Endothelial cell of umbilical vein (primary cell): Measurements from ENCODE around the gene RGSL1. TPM values are rescaled to one million over a fixed set of nuclear protein-coding genes. Genes with fewer than 3 reads are reported as not detected.

Experiments
- BruUV-seq: library from RNA; stranded (reverse); fragments of 400-500 nt; replicated peaks from 2 replicates; lab custom pipeline; 2021; lab: Mats Ljungman, UMichigan
- CTCF ChIA-PET: fragments of 300-600, 350-600 bp; sonication (Branson Sonifier 250); formaldehyde crosslinking; loops from one replicate; lab custom pipeline; 2021; ENCODE audit warnings: antibody characterized with exemption, inconsistent platforms; lab: Charles Lee
- POLR2A ChIA-PET: fragments of 300-600, 350-600 bp; sonication (Branson Sonifier 250); formaldehyde crosslinking; loops from one replicate; lab custom pipeline; 2021; ENCODE audit warnings: antibody characterized with exemption, inconsistent platforms; lab: Charles Lee
- DNase-seq: peaks from one replicate; pipeline ENCODE4 v3.0.0-alpha.2; 2011; ENCODE audit warnings: low read depth, low spot score
- FAIRE-seq: peaks from 2 replicates; lab custom pipeline; 2011; peaks lifted over from hg19 to GRCh38; lab: Jason Lieb, UNC
- H2AFZ ChIP-seq: 2 replicates; pipeline ENCODE4 v1.6.0; 2012; ENCODE audit warnings: low read depth, low read length, control low read depth, inconsistent platforms
- H3K27ac ChIP-seq: 2 replicates; pipeline ENCODE4 v1.5.1; 2011; ENCODE audit warnings: low read depth, mild to moderate bottlenecking, control low read depth, low read length, moderate library complexity; ENCODE audit not compliant: insufficient read depth
- H3K27me3 ChIP-seq, 2 experiments: 2 replicates each; pipeline versions ENCODE4 v1.6.0 to v1.6.1; 2011; ENCODE audit warnings: low read length in 2 of 2, mixed read lengths in 1 of 2; ENCODE audit not compliant: control insufficient read depth in 2 of 2, insufficient read depth in 2 of 2
- H3K36me3 ChIP-seq, 2 experiments: 2 replicates in 1 of 2; 3 replicates in 1 of 2; pipeline ENCODE4 v1.5.1; 2011; ENCODE audit warnings: low read length in 2 of 2, mild to moderate bottlenecking in 1 of 2, moderate library complexity in 1 of 2; ENCODE audit not compliant: control insufficient read depth in 2 of 2, insufficient read depth in 2 of 2; ENCODE audit errors: extremely low read depth in 1 of 2
- H3K4me1 ChIP-seq: 3 replicates; pipeline ENCODE4 v1.5.1; 2011; ENCODE audit warnings: mild to moderate bottlenecking, low read length; ENCODE audit not compliant: control insufficient read depth, insufficient read depth; ENCODE audit errors: extremely low read depth
- H3K4me2 ChIP-seq: 2 replicates; pipeline ENCODE4 v1.6.1; 2011; ENCODE audit warnings: low read length, control low read depth, mixed read lengths; ENCODE audit not compliant: insufficient read depth
- H3K4me3 ChIP-seq, 3 experiments: fragments of 200-600 bp in 1 of 3; sonication (generic), shearing (Covaris generic) in 1 of 3; replicated peaks in 1 of 3; 2 replicates each; pipeline ENCODE4 v1.5.1; 2011 to 2016; ENCODE audit warnings: control low read depth in 3 of 3, low read length in 3 of 3, mild to moderate bottlenecking in 2 of 3, inconsistent platforms in 1 of 3, low read depth in 1 of 3, moderate library complexity in 1 of 3; ENCODE audit not compliant: insufficient read depth in 1 of 3
- H3K79me2 ChIP-seq: 2 replicates; pipeline ENCODE4 v1.6.0; 2012; ENCODE audit warnings: low read length, inconsistent platforms; ENCODE audit not compliant: control insufficient read depth, insufficient read depth
- H3K9ac ChIP-seq: replicated peaks from 2 replicates; pipeline ENCODE3; 2011; ENCODE audit warnings: low read length, control low read depth; ENCODE audit not compliant: insufficient read depth; ENCODE audit errors: extremely low read depth
- H3K9me1 ChIP-seq: replicated peaks from 3 replicates; pipeline ENCODE4 v1.6.0; 2011; ENCODE audit warnings: mild to moderate bottlenecking, low read length; ENCODE audit not compliant: control insufficient read depth, insufficient read depth; ENCODE audit errors: extremely low read depth
- H3K9me3 ChIP-seq: replicated peaks from 2 replicates; pipeline ENCODE4 v1.5.1; 2012; ENCODE audit warnings: low read length, inconsistent platforms; ENCODE audit not compliant: control insufficient read depth, insufficient read depth
- H4K20me1 ChIP-seq: replicated peaks from 2 replicates; pipeline ENCODE3; 2011; ENCODE audit warnings: mild to moderate bottlenecking, low read length; ENCODE audit not compliant: control insufficient read depth, insufficient read depth; ENCODE audit errors: extremely low read depth
- EZH2 ChIP-seq: IDR thresholded peaks from 2 replicates; pipeline ENCODE4 v1.6.1; 2012; ENCODE audit warnings: borderline replicate concordance, low read depth, mild to moderate bottlenecking, moderate library complexity, low read length, inconsistent platforms; ENCODE audit not compliant: severe bottlenecking
- FOS ChIP-seq: IDR thresholded peaks from 2 replicates; pipeline ENCODE4 v1.6.1; 2011; ENCODE audit warnings: mild to moderate bottlenecking, low read length, moderate library complexity, borderline replicate concordance; ENCODE audit not compliant: insufficient read depth
- GATA2 ChIP-seq: IDR thresholded peaks from 2 replicates; pipeline ENCODE4 v1.7.0; 2011; ENCODE audit warnings: low read depth, mild to moderate bottlenecking, moderate library complexity, mixed read lengths, low read length; ENCODE audit not compliant: insufficient read length, insufficient read depth
- JUN ChIP-seq: IDR thresholded peaks from 2 replicates; pipeline ENCODE4 v1.6.1; 2011; ENCODE audit warnings: borderline replicate concordance, low read depth; ENCODE audit not compliant: insufficient read length, insufficient read depth
- MAX ChIP-seq: IDR thresholded peaks from 2 replicates; pipeline ENCODE4 v1.6.1; 2011; ENCODE audit not compliant: insufficient read depth, insufficient read length
- MYC ChIP-seq: IDR thresholded peaks from one replicate; pipeline ENCODE4 v1.6.1; 2011; ENCODE audit warnings: mild to moderate bottlenecking, low read depth, low read length
- POLR2A ChIP-seq: IDR thresholded peaks from 2 replicates; pipeline ENCODE4 v1.6.1; 2012; ENCODE audit warnings: low read depth, mild to moderate bottlenecking, control low read depth, low read length
- POLR2AphosphoS5 ChIP-seq: IDR thresholded peaks from 2 replicates; pipeline ENCODE4 v1.6.1; 2012; ENCODE audit warnings: low read depth, mild to moderate bottlenecking, control low read depth, low read length, moderate library complexity; ENCODE audit not compliant: insufficient read depth
- dilution Hi-C: fragments of 300-500 bp; cut with MboI; formaldehyde crosslinking; loops from one replicate; pipeline ENCODE4 v1.15.0; 2019; ENCODE audit warnings: low sequenced_read_pairs; ENCODE audit not compliant: extremely low pct_ligation_motif_present
- intact Hi-C: fragments of 100-400 bp; cut with micrococcal nuclease; formaldehyde crosslinking; loops from one replicate; pipeline ENCODE4 v1.10.0; 2022
- polyA plus RNA-seq, 4 experiments: library from polyadenylated mRNA; depleted of rRNA in 3 of 4; stranded (reverse) in 3 of 4; unstranded in 1 of 4; fragments of >200 nt; gene quantifications; 2 replicates each; pipeline versions ENCODE4 v1.2.1 to v1.2.3, GENCODE V29; 2011 to 2012; ENCODE audit warnings: missing spikeins in 1 of 4
- total RNA-seq: library from RNA; stranded (reverse); gene quantifications from 2 replicates; pipeline ENCODE4 v1.2.3, GENCODE V29; 2021
- TF ChIP-seq, protein P1 (sequence below), 2 donors: IDR thresholded peaks; 1 replicate in 1 of 2; 2 replicates in 1 of 2; pipeline ENCODE4 v1.5.1; 2011; ENCODE audit warnings: low read length in 2 of 2, mild to moderate bottlenecking in 2 of 2, moderate library complexity in 2 of 2, control low read depth in 1 of 2, inconsistent platforms in 1 of 2, low read depth in 1 of 2; ENCODE audit not compliant: insufficient read depth in 1 of 2; ENCODE audit errors: extremely low read depth in 1 of 2

Gene RGSL1
- total and polyA plus RNA-seq, 2 donors (not counting 3 experiments of a cell fraction or from before 2014, with no cell fraction given): not detected

DNA sequence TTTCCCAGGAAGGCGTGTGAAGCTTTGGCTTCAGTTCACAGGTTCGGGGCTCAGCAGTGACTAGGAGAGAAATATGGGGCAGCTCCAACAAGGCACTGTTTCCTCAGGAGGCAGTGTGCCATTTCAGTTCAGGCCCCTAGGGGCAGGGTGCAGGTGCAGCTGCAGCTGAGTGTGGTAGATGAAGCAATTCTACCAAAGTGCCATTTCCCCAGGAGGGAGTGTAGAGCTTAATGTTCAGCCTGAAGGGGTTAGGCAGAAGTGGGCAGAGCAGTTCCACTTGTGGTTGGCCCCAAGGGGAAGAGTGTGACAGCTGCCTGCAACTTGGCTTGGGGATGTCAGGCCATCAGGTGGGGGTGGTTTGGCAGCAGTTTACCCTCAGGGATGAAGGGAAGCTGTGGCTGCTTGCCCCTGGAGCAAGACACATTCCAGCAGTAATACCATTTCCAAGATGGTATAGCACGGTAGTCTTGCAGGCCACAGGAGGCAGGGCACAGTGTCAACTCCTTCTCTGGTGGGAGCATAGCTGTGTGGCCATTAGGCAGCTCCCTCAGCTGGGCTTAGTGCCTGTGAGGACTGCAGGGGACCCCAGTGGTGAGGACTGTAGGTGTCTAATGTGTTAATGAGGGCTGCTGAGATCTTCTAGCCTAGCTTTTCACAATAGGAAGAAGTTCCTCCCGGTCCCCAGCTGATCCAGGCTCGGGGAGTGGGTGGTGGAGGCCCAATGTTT, 34.7 kb downstream of the RGSL1 start:
- TF ChIP-seq GATA2 (no peak), FOS (no peak), POLR2AphosphoS5 (no peak), MYC (no peak), JUN (no peak), POLR2A (no peak), EZH2 (no peak), MAX (no peak)
- TF ChIP-seq, protein P1, sequence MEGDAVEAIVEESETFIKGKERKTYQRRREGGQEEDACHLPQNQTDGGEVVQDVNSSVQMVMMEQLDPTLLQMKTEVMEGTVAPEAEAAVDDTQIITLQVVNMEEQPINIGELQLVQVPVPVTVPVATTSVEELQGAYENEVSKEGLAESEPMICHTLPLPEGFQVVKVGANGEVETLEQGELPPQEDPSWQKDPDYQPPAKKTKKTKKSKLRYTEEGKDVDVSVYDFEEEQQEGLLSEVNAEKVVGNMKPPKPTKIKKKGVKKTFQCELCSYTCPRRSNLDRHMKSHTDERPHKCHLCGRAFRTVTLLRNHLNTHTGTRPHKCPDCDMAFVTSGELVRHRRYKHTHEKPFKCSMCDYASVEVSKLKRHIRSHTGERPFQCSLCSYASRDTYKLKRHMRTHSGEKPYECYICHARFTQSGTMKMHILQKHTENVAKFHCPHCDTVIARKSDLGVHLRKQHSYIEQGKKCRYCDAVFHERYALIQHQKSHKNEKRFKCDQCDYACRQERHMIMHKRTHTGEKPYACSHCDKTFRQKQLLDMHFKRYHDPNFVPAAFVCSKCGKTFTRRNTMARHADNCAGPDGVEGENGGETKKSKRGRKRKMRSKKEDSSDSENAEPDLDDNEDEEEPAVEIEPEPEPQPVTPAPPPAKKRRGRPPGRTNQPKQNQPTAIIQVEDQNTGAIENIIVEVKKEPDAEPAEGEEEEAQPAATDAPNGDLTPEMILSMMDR (IDR thresholded peaks at IDR 0.05; ENCODE audit: extremely low read depth in 1 of 2, insufficient read depth in 1 of 2, low read depth in 1 of 2, low read length in 2 of 2): no peak
- Histone ChIP-seq H3K27me3 (no peaks in the 10 kb centered on the region), H3K27ac (no peak overlapping the region), H3K9me1 (no peaks in the 10 kb centered on the region), H3K36me3 (no peaks in the 10 kb centered on the region), H3K79me2 (no peaks in the 10 kb centered on the region), H3K9ac (no peak overlapping the region), H4K20me1 (no peaks in the 10 kb centered on the region), H3K9me3 (no peaks in the 10 kb centered on the region), H3K4me1 (no peaks in the 10 kb centered on the region), H2AFZ (no peak overlapping the region), H3K4me3 (no peak overlapping the region), H3K4me2 (no peak overlapping the region)
- intact Hi-C loops (no loop called here), dilution Hi-C loops (no loop called here)
- POLR2A ChIA-PET: no interaction called here
- no TSS peak for BruUV-seq
- no peak for FAIRE-seq
- DNase-seq: no peak
- CTCF ChIA-PET: no interaction called here
